H9 (cell line): ENCODE results near the gene TTC28. TPM values are rescaled to one million over a fixed set of nuclear protein-coding genes. Genes with fewer than 3 reads are reported as not detected.

Experiments used
- DNase-seq: peaks from one replicate; pipeline ENCODE4 v3.0.0-alpha.2; 2017
- H2AFZ ChIP-seq: one replicate; pipeline ENCODE4 v1.6.1; 2013; ENCODE audit warnings: mild to moderate bottlenecking, low read length, control low read depth, moderate library complexity
- H2AK5ac ChIP-seq: 2 replicates; pipeline ENCODE4 v1.6.1; 2013; ENCODE audit warnings: low read length, control low read depth, mixed read lengths; ENCODE audit not compliant: insufficient read length
- H2BK120ac ChIP-seq: one replicate; pipeline ENCODE4 v1.6.1; 2013; ENCODE audit warnings: low read depth, mild to moderate bottlenecking, low read length, control low read depth, inconsistent platforms; ENCODE audit not compliant: poor library complexity, severe bottlenecking
- H2BK12ac ChIP-seq: 2 replicates; pipeline ENCODE4 v1.6.1; 2013; ENCODE audit warnings: low read length, control low read depth, mixed read lengths, low read depth; ENCODE audit not compliant: insufficient read length
- H2BK15ac ChIP-seq: 2 replicates; pipeline ENCODE4 v1.6.1; 2013; ENCODE audit warnings: low read depth, low read length, control low read depth
- H2BK20ac ChIP-seq: one replicate; pipeline ENCODE4 v1.6.1; 2013; ENCODE audit warnings: low read depth, mild to moderate bottlenecking, low read length, control low read depth, inconsistent platforms; ENCODE audit not compliant: poor library complexity, severe bottlenecking
- H2BK5ac ChIP-seq: 2 replicates; pipeline ENCODE4 v1.6.1; 2013; ENCODE audit warnings: low read length, control low read depth, mixed read lengths; ENCODE audit not compliant: insufficient read length
- H3K14ac ChIP-seq: 2 replicates; pipeline ENCODE4 v1.6.1; 2013; ENCODE audit warnings: low read length, control low read depth; ENCODE audit not compliant: insufficient read depth
- H3K18ac ChIP-seq: 2 replicates; pipeline ENCODE4 v1.6.1; 2013; ENCODE audit warnings: low read depth, mild to moderate bottlenecking, mixed read lengths, low read length, control low read depth; ENCODE audit not compliant: insufficient read length
- H3K23ac ChIP-seq: 2 replicates; pipeline ENCODE4 v1.6.1; 2013; ENCODE audit warnings: low read length, control low read depth, mixed read lengths, low read depth; ENCODE audit not compliant: insufficient read length
- H3K23me2 ChIP-seq: 2 replicates; pipeline ENCODE4 v1.6.1; 2013; ENCODE audit warnings: low read depth, mild to moderate bottlenecking, mixed read lengths, low read length, control low read depth; ENCODE audit not compliant: insufficient read length, poor library complexity, severe bottlenecking
- H3K27ac ChIP-seq: 2 replicates; pipeline ENCODE4 v1.5.1; 2013; ENCODE audit warnings: low read length, control low read depth, mixed read lengths, low read depth; ENCODE audit not compliant: insufficient read length
- H3K27me3 ChIP-seq: 2 replicates; pipeline ENCODE4 v1.6.1; 2013; ENCODE audit warnings: low read length, control low read depth, inconsistent platforms; ENCODE audit not compliant: insufficient read depth
- H3K4ac ChIP-seq: 2 replicates; pipeline ENCODE4 v1.6.1; 2013; ENCODE audit warnings: low read depth, mild to moderate bottlenecking, control low read depth, inconsistent platforms, low read length, moderate library complexity
- H3K4me1 ChIP-seq: 2 replicates; pipeline ENCODE4 v1.6.1; 2013; ENCODE audit warnings: low read length, control low read depth, inconsistent platforms; ENCODE audit not compliant: insufficient read depth
- H3K4me2 ChIP-seq: 2 replicates; pipeline ENCODE4 v1.6.1; 2013; ENCODE audit warnings: low read length, control low read depth, mixed read lengths; ENCODE audit not compliant: insufficient read length, insufficient read depth
- H3K56ac ChIP-seq: 2 replicates; pipeline ENCODE4 v1.6.1; 2013; ENCODE audit warnings: low read depth, mild to moderate bottlenecking, mixed read lengths, low read length, control low read depth; ENCODE audit not compliant: insufficient read length
- H3K79me1 ChIP-seq: 2 replicates; pipeline ENCODE4 v1.6.1; 2013; ENCODE audit warnings: low read depth, mild to moderate bottlenecking, moderate library complexity, low read length, control low read depth, inconsistent platforms; ENCODE audit not compliant: insufficient read depth, poor library complexity, severe bottlenecking
- H3K79me2 ChIP-seq: 2 replicates; pipeline ENCODE4 v1.6.1; 2013; ENCODE audit warnings: low read length, control low read depth, inconsistent platforms; ENCODE audit not compliant: insufficient read depth
- H3K9ac ChIP-seq: 2 replicates; pipeline ENCODE4 v1.6.1; 2013; ENCODE audit warnings: low read length, control low read depth, mixed read lengths; ENCODE audit not compliant: insufficient read length; ENCODE audit errors: extremely low read depth
- H3K9me3 ChIP-seq: one replicate; pipeline ENCODE4 v1.6.1; 2013; ENCODE audit warnings: low read depth, low read length, inconsistent platforms; ENCODE audit not compliant: control insufficient read depth
- H3T11ph ChIP-seq: one replicate; pipeline ENCODE4 v1.6.1; 2013; ENCODE audit warnings: mild to moderate bottlenecking, low read length, control low read depth, inconsistent platforms
- H4K20me1 ChIP-seq: one replicate; pipeline ENCODE4 v1.6.1; 2013; ENCODE audit not compliant: control insufficient read depth, insufficient read length, insufficient read depth
- H4K5ac ChIP-seq: 2 replicates; pipeline ENCODE4 v1.6.1; 2013; ENCODE audit warnings: low read depth, mild to moderate bottlenecking, mixed read lengths, low read length, control low read depth; ENCODE audit not compliant: insufficient read length
- H4K8ac ChIP-seq: replicated peaks from 2 replicates; pipeline ENCODE4 v1.6.1; 2013; ENCODE audit warnings: low read length, control low read depth, mixed read lengths, low read depth; ENCODE audit not compliant: insufficient read length
- H4K91ac ChIP-seq: 2 replicates; pipeline ENCODE4 v1.6.1; 2013; ENCODE audit warnings: low read depth, mild to moderate bottlenecking, moderate library complexity, mixed read lengths, low read length, control low read depth; ENCODE audit not compliant: insufficient read length
- H3K27ac Mint-ChIP-seq, 3 experiments: 2 replicates in 2 of 3; 3 replicates in 1 of 3; pipeline ENCODE4 v1.8.0; 2020 to 2021; ENCODE audit warnings: mixed read lengths in 3 of 3, mild to moderate bottlenecking in 1 of 3, moderate library complexity in 1 of 3
- H3K27me3 Mint-ChIP-seq: 2 replicates; pipeline ENCODE4 v1.8.0; 2021; ENCODE audit warnings: low read depth, mild to moderate bottlenecking, moderate library complexity, mixed read lengths
- H3K36me3 Mint-ChIP-seq, 3 experiments: 2 replicates in 2 of 3; 3 replicates in 1 of 3; pipeline ENCODE4 v1.8.0; 2020 to 2021; ENCODE audit warnings: low read depth in 3 of 3, mixed read lengths in 3 of 3; ENCODE audit not compliant: insufficient read depth in 1 of 3
- H3K4me1 Mint-ChIP-seq, 2 experiments: 2 replicates each; pipeline ENCODE4 v1.8.0; 2020; ENCODE audit warnings: mixed read lengths in 2 of 2
- H3K4me3 Mint-ChIP-seq, 2 experiments: 2 replicates in 1 of 2; 3 replicates in 1 of 2; pipeline ENCODE4 v1.8.0; 2020 to 2021; ENCODE audit warnings: mild to moderate bottlenecking in 2 of 2, mixed read lengths in 2 of 2, moderate library complexity in 1 of 2
- H3K9me3 Mint-ChIP-seq, 2 experiments: 2 replicates in 1 of 2; 3 replicates in 1 of 2; pipeline ENCODE4 v1.8.0; 2020; ENCODE audit warnings: mild to moderate bottlenecking in 2 of 2, mixed read lengths in 2 of 2, moderate library complexity in 1 of 2
- WGBS: extraction: QIAGEN DNeasy Blood & Tissue Kit; methylation state at CpG from one replicate; pipeline ENCODE4 v1.1.7; 2013; ENCODE audit warnings: missing lambda C conversion rate, low lambda C conversion rate, mixed read lengths; ENCODE audit not compliant: insufficient read length; ENCODE audit errors: extremely low coverage; 5-methylcytosine and 5-hydroxymethylcytosine counted together
- total RNA-seq: library from RNA; stranded (reverse); gene quantifications from 2 replicates; pipeline ENCODE4 v1.2.1, GENCODE V29; 2021
- TF ChIP-seq, protein P1 (sequence below): fragments of 200-600 bp; sonication (generic); conservative IDR thresholded peaks from 3 replicates; pipeline ENCODE4 v1.8.0; 2021; ENCODE audit warnings: antibody characterized with exemption, mild to moderate bottlenecking

The TTC28 gene
- total RNA-seq, 1 experiment from 2014 or later: 13.6 TPM

GRCh38 chr22:28053896-28054818 is 625.5 kb downstream of the TTC28 start:
- no peak overlapping the region for H3K56ac ChIP-seq
- no peaks in the 10 kb centered on the region for H3K27me3 ChIP-seq
- no peak overlapping the region for H3K27ac Mint-ChIP-seq
- no peak overlapping the region for H3T11ph ChIP-seq
- no peak overlapping the region for H4K91ac ChIP-seq
- H2AFZ ChIP-seq: no peak overlapping the region
- TF ChIP-seq, protein P1, sequence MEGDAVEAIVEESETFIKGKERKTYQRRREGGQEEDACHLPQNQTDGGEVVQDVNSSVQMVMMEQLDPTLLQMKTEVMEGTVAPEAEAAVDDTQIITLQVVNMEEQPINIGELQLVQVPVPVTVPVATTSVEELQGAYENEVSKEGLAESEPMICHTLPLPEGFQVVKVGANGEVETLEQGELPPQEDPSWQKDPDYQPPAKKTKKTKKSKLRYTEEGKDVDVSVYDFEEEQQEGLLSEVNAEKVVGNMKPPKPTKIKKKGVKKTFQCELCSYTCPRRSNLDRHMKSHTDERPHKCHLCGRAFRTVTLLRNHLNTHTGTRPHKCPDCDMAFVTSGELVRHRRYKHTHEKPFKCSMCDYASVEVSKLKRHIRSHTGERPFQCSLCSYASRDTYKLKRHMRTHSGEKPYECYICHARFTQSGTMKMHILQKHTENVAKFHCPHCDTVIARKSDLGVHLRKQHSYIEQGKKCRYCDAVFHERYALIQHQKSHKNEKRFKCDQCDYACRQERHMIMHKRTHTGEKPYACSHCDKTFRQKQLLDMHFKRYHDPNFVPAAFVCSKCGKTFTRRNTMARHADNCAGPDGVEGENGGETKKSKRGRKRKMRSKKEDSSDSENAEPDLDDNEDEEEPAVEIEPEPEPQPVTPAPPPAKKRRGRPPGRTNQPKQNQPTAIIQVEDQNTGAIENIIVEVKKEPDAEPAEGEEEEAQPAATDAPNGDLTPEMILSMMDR: no peak
- H3K27ac ChIP-seq: no peak overlapping the region
- H3K4me2 ChIP-seq: no peak overlapping the region
- H4K20me1 ChIP-seq: no peaks in the 10 kb centered on the region
- H3K79me2 ChIP-seq: no peaks in the 10 kb centered on the region
- H3K18ac ChIP-seq: no peak overlapping the region
- no peak overlapping the region for H3K4ac ChIP-seq
- no peaks in the 10 kb centered on the region for H3K4me1 ChIP-seq
- DNase-seq: no peak
- H3K9me3 ChIP-seq: no peaks in the 10 kb centered on the region
- H3K9ac ChIP-seq: no peak overlapping the region
- no peaks in the 10 kb centered on the region for H3K36me3 Mint-ChIP-seq
- no CpG with 5 or more reads among the region's 6 CpGs for WGBS
- no peak overlapping the region for H3K4me3 Mint-ChIP-seq
- H3K79me1 ChIP-seq: no peaks in the 10 kb centered on the region
- no peak overlapping the region for H3K23ac ChIP-seq
- H2BK120ac ChIP-seq: no peak overlapping the region
- no peak overlapping the region for H2BK20ac ChIP-seq
- H3K23me2 ChIP-seq: no peaks in the 10 kb centered on the region
- H3K4me1 Mint-ChIP-seq: peaks cover 10 to 13% of the 10 kb centered on the region in 2 experiments
- H2AK5ac ChIP-seq: no peak overlapping the region
- no peaks in the 10 kb centered on the region for H3K9me3 Mint-ChIP-seq
- H2BK5ac ChIP-seq: no peak overlapping the region
- H2BK15ac ChIP-seq: no peak overlapping the region
- H3K14ac ChIP-seq: no peak overlapping the region
- no peaks in the 10 kb centered on the region for H3K27me3 Mint-ChIP-seq
- H2BK12ac ChIP-seq: no peak overlapping the region
- no peak overlapping the region for H4K8ac ChIP-seq
- no peak overlapping the region for H4K5ac ChIP-seq
